ENCODE results near the gene KDSR. TPM values are rescaled to one million over a fixed set of nuclear protein-coding genes. Genes with fewer than 3 reads are reported as not detected.

KDSR gene
- polyA plus RNA-seq, 3 donors, result 9.6 to 38.5 (median 29.9) TPM

DNA sequence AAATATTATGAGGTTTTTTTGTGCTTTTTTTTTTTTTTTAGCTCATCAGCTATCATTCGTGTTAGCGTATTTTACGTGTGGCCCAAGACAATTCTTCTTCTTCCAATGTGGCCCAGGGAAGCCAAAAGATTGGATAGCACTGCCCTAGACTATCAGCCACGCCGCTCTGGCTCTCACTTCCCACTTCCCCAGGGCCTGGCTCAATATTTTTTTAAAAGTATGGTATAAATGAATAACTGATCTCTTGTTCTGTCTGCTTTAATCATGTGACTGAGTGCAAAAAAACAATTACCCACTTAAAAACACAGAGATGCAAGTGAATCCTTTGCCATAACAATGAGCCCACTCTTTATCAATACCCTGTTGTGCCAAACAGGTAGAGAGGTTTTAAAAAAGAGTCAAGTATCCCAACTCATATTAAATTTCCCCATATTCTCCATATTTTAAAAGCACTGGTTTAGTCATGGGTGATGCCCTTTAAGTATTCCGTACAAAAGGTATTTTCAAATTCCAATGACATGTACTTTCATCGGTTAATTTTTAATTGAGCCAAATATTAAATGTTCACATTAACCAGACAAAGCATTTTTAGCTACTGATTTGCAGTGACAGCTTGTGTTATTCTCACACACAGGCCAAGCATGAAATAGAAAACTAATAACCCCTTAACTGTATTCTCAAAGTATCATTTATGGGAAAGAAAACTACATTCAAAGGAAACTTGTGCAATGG is 60.0 kb downstream of the KDSR start:
- no peak overlapping the region for H3K27ac Mint-ChIP-seq
- DNase-seq, result no peak
- Histone ChIP-seq H3K4me1 (ENCODE audit: control insufficient read depth in 1 of 2, insufficient read depth in 2 of 2, low read length in 2 of 2) (peaks cover 27 to 35% of the 10 kb centered on the region in 2 donors), H3K9me3 (replicated peaks in 1 of 2; ENCODE audit: control insufficient read depth in 1 of 2, insufficient read depth in 1 of 2, low read length in 2 of 2) (no peaks in the 10 kb centered on the region), H2AFZ (ENCODE audit: insufficient read depth, low read depth, low read length, poor library complexity, severe bottlenecking) (no peak overlapping the region), H3K4me2 (replicated peaks; ENCODE audit: extremely low read depth, low read length, poor library complexity, severe bottlenecking) (no peak overlapping the region), H3K27ac (ENCODE audit: low read depth in 1 of 2, low read length in 2 of 2) (no peak overlapping the region), H3K36me3 (replicated peaks in 1 of 2; ENCODE audit: control insufficient read depth in 1 of 2, insufficient read depth in 2 of 2, low read length in 2 of 2) (no peaks in the 10 kb centered on the region), H3K9ac (ENCODE audit: insufficient read depth, low read length, poor library complexity, severe bottlenecking) (no peak overlapping the region), H3K79me2 (ENCODE audit: insufficient read depth, low read length) (peaks cover 70% of the 10 kb centered on the region), H4K20me1 (ENCODE audit: insufficient read depth, low read length) (no peaks in the 10 kb centered on the region), H3K27me3 (ENCODE audit: control insufficient read depth in 2 of 2, insufficient read depth in 2 of 2, low read length in 2 of 2) (no peaks in the 10 kb centered on the region), H3K4me3 (replicated peaks in 1 of 3; ENCODE audit: low read depth in 2 of 3, low read length in 3 of 3) (no peak overlapping the region)
- no peak overlapping the region for H3K4me3 Mint-ChIP-seq
- H3K4me1 Mint-ChIP-seq, result peaks cover 36% of the 10 kb centered on the region
- peaks cover 6 to 9% of the 10 kb centered on the region in 2 donors for H3K36me3 Mint-ChIP-seq
- no peaks in the 10 kb centered on the region for H3K9me3 Mint-ChIP-seq
- TF ChIP-seq, protein P1, sequence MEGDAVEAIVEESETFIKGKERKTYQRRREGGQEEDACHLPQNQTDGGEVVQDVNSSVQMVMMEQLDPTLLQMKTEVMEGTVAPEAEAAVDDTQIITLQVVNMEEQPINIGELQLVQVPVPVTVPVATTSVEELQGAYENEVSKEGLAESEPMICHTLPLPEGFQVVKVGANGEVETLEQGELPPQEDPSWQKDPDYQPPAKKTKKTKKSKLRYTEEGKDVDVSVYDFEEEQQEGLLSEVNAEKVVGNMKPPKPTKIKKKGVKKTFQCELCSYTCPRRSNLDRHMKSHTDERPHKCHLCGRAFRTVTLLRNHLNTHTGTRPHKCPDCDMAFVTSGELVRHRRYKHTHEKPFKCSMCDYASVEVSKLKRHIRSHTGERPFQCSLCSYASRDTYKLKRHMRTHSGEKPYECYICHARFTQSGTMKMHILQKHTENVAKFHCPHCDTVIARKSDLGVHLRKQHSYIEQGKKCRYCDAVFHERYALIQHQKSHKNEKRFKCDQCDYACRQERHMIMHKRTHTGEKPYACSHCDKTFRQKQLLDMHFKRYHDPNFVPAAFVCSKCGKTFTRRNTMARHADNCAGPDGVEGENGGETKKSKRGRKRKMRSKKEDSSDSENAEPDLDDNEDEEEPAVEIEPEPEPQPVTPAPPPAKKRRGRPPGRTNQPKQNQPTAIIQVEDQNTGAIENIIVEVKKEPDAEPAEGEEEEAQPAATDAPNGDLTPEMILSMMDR (IDR thresholded peaks at IDR 0.05), result no peak
- WGBS (ENCODE audit: insufficient coverage), result 100% methylated on average over 2 of the region's 7 CpGs
- intact Hi-C loops (cut with micrococcal nuclease), result no loop called here
- H3K27me3 Mint-ChIP-seq (ENCODE audit: low read depth in 3 of 3), result peaks cover 0 to 4% (median 2%) of the 10 kb centered on the region in 3 donors

DNA sequence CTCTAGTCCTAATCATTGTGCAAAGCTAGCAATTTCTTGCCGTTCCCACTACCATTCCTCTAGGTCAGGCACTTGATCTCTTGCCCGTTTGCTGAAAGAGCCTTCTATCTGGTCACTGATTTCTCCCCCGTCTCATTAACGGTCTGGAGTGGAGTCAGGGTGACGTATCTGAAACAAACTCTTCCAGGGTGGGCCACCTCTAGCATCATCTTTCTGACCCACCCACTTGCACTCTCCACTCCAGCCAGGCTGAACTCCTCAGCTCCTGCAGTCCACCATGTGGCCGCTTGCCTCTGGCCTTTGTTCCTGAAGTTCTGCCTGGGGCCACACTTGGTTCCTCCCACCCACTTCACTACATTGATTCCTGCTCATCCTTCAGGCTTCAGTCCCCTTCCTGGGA is 60.8 kb downstream of the KDSR start:
- H3K27ac Mint-ChIP-seq, result no peak overlapping the region
- peaks cover 0 to 4% (median 2%) of the 10 kb centered on the region in 3 donors for H3K27me3 Mint-ChIP-seq (ENCODE audit: low read depth in 3 of 3)
- H3K27ac ChIP-seq (ENCODE audit: low read depth in 1 of 2, low read length in 2 of 2), result no peak overlapping the region
- no peaks in the 10 kb centered on the region for H3K9me3 Mint-ChIP-seq
- H4K20me1 ChIP-seq (ENCODE audit: insufficient read depth, low read length), result no peaks in the 10 kb centered on the region
- H3K4me1 Mint-ChIP-seq, result peaks cover 36% of the 10 kb centered on the region
- H3K9ac ChIP-seq (ENCODE audit: insufficient read depth, low read length, poor library complexity, severe bottlenecking), result no peak overlapping the region
- DNase-seq, result no peak
- H3K27me3 ChIP-seq (ENCODE audit: control insufficient read depth in 2 of 2, insufficient read depth in 2 of 2, low read length in 2 of 2), result no peaks in the 10 kb centered on the region
- H3K4me1 ChIP-seq (ENCODE audit: control insufficient read depth in 1 of 2, insufficient read depth in 2 of 2, low read length in 2 of 2), result peaks cover 29 to 42% of the 10 kb centered on the region in 2 donors
- TF ChIP-seq, protein P1 (IDR thresholded peaks at IDR 0.05), result no peak
- no peak overlapping the region for H3K4me2 ChIP-seq (replicated peaks; ENCODE audit: extremely low read depth, low read length, poor library complexity, severe bottlenecking)
- H2AFZ ChIP-seq (ENCODE audit: insufficient read depth, low read depth, low read length, poor library complexity, severe bottlenecking), result no peak overlapping the region
- no peak overlapping the region for H3K4me3 ChIP-seq (replicated peaks in 1 of 3; ENCODE audit: low read depth in 2 of 3, low read length in 3 of 3)
- intact Hi-C loops (cut with micrococcal nuclease), result no loop called here
- WGBS (ENCODE audit: insufficient coverage), result 100% methylated on average over 5 of the region's 6 CpGs
- no peaks in the 10 kb centered on the region for H3K36me3 ChIP-seq (replicated peaks in 1 of 2; ENCODE audit: control insufficient read depth in 1 of 2, insufficient read depth in 2 of 2, low read length in 2 of 2)
- H3K79me2 ChIP-seq (ENCODE audit: insufficient read depth, low read length), result peaks cover 62% of the 10 kb centered on the region
- no peaks in the 10 kb centered on the region for H3K9me3 ChIP-seq (replicated peaks in 1 of 2; ENCODE audit: control insufficient read depth in 1 of 2, insufficient read depth in 1 of 2, low read length in 2 of 2)
- H3K36me3 Mint-ChIP-seq, result peaks cover 6 to 7% of the 10 kb centered on the region in 2 donors
- H3K4me3 Mint-ChIP-seq, result no peak overlapping the region

Measured in CD14-positive monocyte (primary cell).